ENCODE results near the gene DNAJC6.

GRCh38 chr1:65362545-65362944, 53.2 kb downstream of the DNAJC6 start:
- no peak for TF ChIP-seq CTCF (optimal IDR thresholded peaks at IDR 0.05 in 1 of 3, IDR thresholded peaks at IDR 0.05 in 1 of 3, conservative IDR thresholded peaks at IDR 0.05 in 1 of 3; ENCODE audit: extremely low read depth in 1 of 3, insufficient read depth in 2 of 3, low read length in 3 of 3)
- TF ChIP-seq EZH2 (IDR thresholded peaks at IDR 0.05; ENCODE audit: low read length) = no peak

Data from keratinocyte (primary cell).